22Rv1 (cell line): Measurements from ENCODE around the gene PRDM1.

Source experiments
- ZFX ChIP-seq: fragments of 450-650 bp; IDR thresholded peaks from 2 replicates; pipeline ENCODE4 v1.6.1; 2017; ENCODE audit warnings: antibody characterized with exemption, borderline replicate concordance
- TF ChIP-seq, protein P1 (sequence below): fragments of 450-650 bp; IDR thresholded peaks from 2 replicates; pipeline ENCODE4 v1.5.1; 2017; ENCODE audit warnings: mild to moderate bottlenecking

DNA sequence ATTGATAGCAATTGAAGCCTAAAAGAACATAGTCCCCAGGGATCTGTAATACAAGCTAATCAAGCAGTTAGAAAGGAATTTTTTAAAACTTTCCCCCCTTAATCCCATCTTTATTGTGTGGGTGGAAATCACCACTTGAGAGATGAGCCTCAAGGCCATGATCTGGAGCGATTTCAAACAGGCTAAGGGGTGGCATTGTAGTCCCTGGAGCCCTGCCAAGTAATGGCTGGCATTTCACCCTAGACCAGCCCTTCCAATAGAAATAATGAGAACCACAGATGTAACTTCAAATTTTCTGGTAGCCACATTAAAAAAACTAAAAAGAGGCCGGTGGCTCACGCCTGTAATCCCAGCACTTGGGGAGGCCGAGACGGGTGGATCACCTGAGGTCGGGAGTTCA, 46.9 kb downstream of the PRDM1 start:
- TF ChIP-seq, protein P1, sequence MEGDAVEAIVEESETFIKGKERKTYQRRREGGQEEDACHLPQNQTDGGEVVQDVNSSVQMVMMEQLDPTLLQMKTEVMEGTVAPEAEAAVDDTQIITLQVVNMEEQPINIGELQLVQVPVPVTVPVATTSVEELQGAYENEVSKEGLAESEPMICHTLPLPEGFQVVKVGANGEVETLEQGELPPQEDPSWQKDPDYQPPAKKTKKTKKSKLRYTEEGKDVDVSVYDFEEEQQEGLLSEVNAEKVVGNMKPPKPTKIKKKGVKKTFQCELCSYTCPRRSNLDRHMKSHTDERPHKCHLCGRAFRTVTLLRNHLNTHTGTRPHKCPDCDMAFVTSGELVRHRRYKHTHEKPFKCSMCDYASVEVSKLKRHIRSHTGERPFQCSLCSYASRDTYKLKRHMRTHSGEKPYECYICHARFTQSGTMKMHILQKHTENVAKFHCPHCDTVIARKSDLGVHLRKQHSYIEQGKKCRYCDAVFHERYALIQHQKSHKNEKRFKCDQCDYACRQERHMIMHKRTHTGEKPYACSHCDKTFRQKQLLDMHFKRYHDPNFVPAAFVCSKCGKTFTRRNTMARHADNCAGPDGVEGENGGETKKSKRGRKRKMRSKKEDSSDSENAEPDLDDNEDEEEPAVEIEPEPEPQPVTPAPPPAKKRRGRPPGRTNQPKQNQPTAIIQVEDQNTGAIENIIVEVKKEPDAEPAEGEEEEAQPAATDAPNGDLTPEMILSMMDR: no peak
- TF ChIP-seq ZFX: no peak
